Measurements from ENCODE around the gene MTFR2. TPM values are rescaled to one million over a fixed set of nuclear protein-coding genes. Genes with fewer than 3 reads are reported as not detected.

The MTFR2 gene
- polyA plus RNA-seq, 4 donors, result 1.8 to 3.5 (median 2.7) TPM

- no peak for DNase-seq (ENCODE audit: low read depth in 4 of 4, low spot score in 3 of 4)
Observed at GRCh38 chr6:136191606-136192312, 58.4 kb downstream of the MTFR2 start.

- DNase-seq (ENCODE audit: low read depth in 4 of 4, low spot score in 3 of 4), result no peak
Observed at GRCh38 chr6:136189104-136189503, 61.0 kb downstream of the MTFR2 start.

- DNase-seq (ENCODE audit: low read depth in 4 of 4, low spot score in 3 of 4), result no peak
Observed at GRCh38 chr6:136188486-136188885, 61.6 kb downstream of the MTFR2 start.

- no peak for DNase-seq (ENCODE audit: low read depth in 4 of 4, low spot score in 3 of 4)
Observed at GRCh38 chr6:136186363-136186762, 63.7 kb downstream of the MTFR2 start.

DNA sequence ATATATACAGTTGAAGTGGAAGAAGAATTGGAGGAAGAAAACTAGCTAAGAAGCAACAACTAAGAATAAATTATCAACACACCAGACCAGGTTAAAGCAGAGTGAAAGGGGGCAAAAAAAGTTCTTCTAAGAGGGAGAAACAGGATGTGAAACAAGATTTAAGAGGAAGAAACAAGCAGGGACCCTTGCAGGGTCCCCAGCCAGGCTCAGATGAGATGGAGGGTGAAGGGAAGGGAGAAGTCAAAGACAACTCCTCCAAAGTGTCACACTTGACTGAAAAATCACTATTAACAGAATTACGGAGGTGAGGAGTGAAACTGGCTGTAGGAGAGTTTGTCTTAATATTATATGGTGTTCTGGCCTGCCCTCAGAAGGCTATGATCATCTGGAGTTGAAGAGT lies 65.4 kb downstream of the MTFR2 start:
- no peak for DNase-seq (ENCODE audit: low read depth in 4 of 4, low spot score in 3 of 4)

DNA sequence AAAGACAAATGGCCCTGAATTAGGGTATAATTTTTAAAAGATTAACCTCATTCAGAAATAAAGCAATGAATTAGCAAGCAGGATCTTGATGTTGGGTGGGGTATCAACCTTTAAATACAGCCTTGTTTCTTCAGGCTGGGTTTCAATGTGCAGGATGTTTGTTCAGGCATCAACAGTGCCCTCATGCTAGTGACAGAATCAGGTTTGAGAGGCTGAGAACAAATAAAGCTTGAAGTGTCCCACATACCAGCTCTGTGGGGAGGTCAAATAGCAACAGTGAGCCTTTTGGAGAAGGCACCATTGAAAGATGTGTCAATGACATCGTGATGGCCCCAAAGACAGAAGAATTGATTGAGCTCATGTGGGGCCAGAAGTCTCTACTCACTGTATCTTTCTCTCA lies 68.2 kb downstream of the MTFR2 start:
- no peak for DNase-seq (ENCODE audit: low read depth in 4 of 4, low spot score in 3 of 4)

- DNase-seq (ENCODE audit: low read depth in 4 of 4, low spot score in 3 of 4), result no peak
Observed at GRCh38 chr6:136181512-136181833, 68.6 kb downstream of the MTFR2 start.

Other genes with a start within 250 kb of the MTFR2 start
- 100 to 1,000 TPM; 162 to 268 (median 213) TPM for gene BCLAF1, start 39.5 kb upstream of the MTFR2 start, polyA plus RNA-seq (ENCODE audit: insufficient read length in 4 of 4)

Data from left renal pelvis (tissue), 4 donors.